Astrocyte of the hippocampus (primary cell): ENCODE measurements around the gene GMNC.
"Not testable (repeated sequence)": the region's sequence is repeated elsewhere in the genome, so short reads cannot be mapped to it uniquely, and the experiment has no call there.

ENCODE experiments used
- DNase-seq: peaks from one replicate; pipeline ENCODE4 v3.0.0; 2011; ENCODE audit warnings: low read depth, low spot score

GMNC gene

GRCh38 chr3:190862209-190863118 lies at the start of gene GMNC:
GMNC (minus strand) TSS chr3:190862694; CDS start chr3:190862615, 79 bp downstream.
- peak; percentile 88 for DNase-seq

GRCh38 chr3:190911382-190911781 lies 48.9 kb upstream of the GMNC start:
- DNase-seq = peak; percentile 7

- DNase-seq = no peak
These were observed 47.4 kb upstream of the GMNC start for GRCh38 chr3:190909908-190910307.

- DNase-seq = no peak
These were observed 40.7 kb upstream of the GMNC start for GRCh38 chr3:190903156-190903555.

- no peak for DNase-seq
These were observed 39.8 kb upstream of the GMNC start for GRCh38 chr3:190902292-190902691.

DNA sequence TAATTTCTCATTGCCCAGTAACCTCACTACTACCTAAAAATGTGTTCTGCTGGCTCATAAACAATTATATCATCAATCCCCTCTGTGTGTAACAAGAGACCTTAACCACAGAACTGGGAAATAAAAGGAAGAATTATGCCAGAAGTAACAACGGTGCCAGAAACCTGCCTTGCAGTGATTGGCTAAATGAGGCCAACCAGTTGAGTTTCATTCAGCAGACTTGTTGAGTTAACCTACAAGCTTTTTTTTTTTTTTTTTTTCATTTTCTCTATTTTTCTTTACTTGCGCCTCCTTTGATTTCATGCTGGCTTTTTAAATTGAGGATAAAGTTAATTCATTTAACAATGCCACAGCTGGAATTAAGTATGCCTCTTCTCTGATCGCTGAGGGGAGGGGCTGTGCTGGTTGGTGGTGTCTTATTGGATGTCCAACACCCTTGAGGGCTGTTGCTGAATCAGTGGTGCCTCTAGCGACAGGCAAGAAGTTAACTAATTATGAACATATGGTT lies 30.0 kb upstream of the GMNC start:
- DNase-seq = peak; percentile 43

DNA sequence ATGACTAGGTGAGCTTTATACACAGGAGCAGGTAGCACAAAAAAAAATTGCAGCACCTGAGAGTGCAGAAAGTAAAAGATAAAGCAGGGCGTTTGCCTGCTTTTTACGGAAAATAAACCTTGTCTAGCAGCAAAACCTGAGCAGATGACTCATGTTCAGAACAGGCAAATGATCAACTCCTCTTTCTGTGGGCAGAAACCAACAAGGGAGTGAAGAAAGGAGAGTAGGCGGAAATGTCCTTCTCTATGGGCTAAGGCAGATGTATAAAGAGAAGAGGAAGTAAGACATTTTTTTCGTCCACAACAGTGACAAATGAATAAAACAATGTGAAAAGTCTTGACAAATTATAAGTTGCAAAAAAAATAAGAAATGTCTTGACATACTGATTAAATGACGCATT lies 24.5 kb upstream of the GMNC start:
- no peak for DNase-seq

DNA sequence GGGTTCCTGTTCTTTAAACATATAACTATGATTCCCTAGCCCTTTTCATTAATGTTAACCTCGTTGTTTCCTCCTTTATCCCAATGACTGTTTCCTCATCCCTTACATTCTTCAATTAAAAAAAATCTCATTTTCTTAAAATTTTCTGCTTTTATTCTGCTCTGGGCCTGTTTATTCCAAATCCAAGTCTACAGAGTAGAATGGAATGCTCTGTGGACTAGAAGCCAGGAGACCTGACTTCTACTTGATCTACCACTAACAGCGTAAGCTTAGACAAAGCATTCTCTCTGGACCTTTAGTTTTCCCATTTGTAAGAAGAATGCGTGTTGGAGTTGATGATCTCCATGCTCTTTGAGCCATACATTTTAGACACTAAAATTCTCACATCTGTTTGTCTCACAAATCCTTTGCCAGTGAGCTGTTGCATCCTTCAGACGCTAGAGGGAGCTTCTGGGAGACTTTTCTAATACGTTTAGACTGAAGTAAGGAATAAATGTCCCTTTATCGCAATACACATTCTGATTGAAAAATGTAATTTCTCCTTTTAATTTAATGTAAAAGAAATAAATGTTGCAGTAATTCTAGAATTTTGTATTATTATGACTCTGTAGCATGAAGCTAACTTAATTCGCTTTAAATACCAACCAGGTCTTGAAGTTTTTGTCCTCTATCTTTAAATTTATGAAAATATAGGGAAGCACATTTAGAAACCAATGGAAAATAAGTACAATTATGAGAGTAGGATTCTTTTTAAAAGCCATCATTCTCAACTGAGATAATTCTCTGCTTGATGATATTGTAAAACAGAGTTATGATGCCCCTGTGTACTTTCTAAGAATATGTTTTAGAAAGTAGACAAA lies 21.7 kb upstream of the GMNC start:
- peak; percentile 74 for DNase-seq

DNA sequence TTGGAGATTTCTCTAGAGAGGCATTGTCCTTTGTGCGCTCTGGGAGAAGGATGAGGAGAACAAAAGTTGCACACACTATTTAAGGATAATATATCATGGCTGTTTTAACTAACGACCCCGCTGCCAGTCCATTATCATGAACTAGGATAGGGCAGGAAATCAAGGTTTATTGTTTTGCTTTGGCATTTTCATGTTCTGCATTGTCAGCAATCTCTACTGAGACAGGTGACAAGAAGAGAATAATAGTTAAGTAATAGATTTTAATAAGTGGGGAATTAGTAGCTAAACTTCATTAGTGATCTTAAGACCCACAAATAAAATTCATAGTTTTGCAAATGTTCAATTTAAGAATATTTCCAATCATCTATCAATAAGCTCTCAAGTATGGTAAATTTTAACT lies 20.6 kb upstream of the GMNC start:
- DNase-seq = no peak

DNA sequence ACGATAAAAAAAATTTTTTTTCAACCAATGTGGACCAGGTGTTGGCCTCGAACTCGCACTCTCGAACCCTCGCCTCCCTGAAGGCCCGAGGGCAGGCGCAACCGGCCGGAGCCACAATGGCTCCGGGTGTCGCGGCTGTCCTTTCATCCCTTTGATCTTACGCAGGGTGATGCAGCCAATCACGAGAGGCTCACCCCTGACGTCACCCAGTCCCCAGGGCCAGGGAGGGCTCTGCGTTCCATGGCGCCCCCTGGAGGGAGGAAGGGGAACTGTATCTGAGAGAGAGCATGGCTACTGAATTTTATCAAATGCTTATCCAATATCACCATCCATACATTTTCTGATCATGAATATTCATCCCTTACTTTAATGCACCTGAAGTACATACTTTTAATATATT lies 15.4 kb upstream of the GMNC start:
- no peak for DNase-seq

DNA sequence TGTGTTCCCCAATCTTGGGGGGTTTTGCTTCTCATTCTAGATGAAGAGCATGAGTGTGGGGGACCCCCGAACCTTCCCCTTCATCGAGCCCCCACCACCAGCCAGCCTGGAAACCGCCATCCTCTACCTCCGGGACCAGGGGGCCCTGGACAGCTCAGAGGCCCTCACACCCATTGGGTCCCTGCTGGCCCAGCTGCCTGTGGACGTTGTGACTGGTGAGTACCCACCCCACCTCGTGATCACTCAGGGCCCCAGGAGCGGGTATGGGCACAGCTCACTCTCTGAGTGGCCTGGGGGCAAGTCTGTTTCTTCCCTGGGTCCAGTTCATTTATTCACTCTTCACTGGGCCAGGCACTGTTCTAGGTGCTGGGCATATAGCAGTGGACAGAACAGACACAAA lies 13.9 kb upstream of the GMNC start:
- not testable (repeated sequence) for DNase-seq

GRCh38 chr3:190875061-190875460 lies 12.6 kb upstream of the GMNC start:
- not testable (repeated sequence) for DNase-seq

DNA sequence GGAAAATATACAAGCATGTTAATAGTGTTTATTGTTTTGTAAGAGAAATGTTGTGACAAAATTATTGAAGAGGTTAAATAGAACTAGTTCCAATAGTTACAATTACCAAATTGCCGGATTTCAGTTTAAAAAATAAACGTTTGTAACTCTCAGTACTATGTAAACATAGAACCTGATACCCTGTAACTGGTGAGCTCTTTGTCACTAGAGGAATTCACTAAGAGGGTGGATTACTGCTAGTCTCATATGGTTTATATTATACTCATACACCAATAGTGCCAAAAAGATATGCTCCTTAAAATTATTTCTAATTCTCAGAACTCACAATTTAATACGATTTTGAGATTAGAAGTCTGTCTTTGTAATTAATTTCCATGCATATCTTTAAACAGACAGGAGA lies 7.6 kb upstream of the GMNC start:
- DNase-seq = no peak

DNA sequence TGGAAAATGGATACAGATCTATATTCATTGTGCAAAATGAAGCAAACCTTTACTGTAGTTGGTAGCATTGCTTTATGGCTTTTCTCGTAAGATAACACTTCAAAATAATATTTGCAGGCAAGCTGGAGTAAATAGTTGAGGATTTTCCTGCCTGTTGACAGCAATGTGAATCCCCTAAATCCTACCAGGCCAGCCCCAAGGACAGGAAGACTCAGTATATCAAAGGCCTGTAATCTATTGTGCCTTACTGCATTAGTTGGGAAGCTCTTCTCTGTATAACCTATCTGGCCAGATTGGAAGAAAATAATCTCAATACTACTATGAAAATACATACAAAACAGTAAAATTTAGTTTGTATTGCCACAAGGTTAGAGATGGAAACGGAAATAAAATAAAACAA lies 4.6 kb upstream of the GMNC start:
- DNase-seq = no peak

GRCh38 chr3:190865828-190866227 lies 3.3 kb upstream of the GMNC start:
- no peak for DNase-seq

GRCh38 chr3:190865419-190865818 lies 2.9 kb upstream of the GMNC start:
- no peak for DNase-seq

- no peak for DNase-seq
These were observed 1.5 kb upstream of the GMNC start for GRCh38 chr3:190864002-190864401.

DNA sequence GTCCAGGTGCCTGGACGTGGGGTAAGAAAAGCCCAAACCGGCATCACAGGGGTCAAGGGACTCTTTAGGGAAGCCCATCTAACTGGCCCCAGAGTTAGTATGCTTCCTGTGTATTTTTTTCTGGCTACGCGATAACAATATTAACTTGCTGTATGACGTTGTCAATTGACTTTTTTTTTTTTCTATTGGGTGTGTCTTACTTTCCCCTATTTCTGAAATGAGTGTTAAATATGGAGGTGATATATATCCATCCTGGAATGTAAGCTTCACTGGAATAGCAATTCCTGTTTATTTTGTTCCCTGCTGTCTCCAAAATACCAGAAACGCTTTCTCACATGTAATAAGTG lies 598 bp upstream of the GMNC start:
- DNase-seq = no peak

- no peak for DNase-seq
These were observed 2.0 kb downstream of the GMNC start for GRCh38 chr3:190860521-190860920.

GRCh38 chr3:190855151-190855550 lies 7.3 kb downstream of the GMNC start:
- DNase-seq = no peak

DNA sequence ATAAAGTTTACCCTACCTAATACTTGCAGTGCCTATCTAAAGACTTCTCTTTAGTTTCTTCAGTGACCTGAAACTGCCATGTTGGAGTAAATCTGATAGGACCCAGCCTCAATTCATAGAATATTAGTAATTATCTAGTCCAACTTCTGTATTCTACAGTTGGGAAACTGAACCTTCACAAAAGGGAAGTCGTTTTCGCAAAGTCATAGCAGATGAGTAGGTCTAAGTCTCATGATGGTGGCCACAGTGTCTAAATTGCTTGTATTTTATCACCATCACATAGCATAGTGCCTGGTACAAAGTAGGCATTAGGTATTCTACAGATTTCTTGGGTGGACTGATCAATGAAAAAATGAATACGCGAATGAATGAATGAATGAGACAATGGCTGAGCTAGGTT lies 8.4 kb downstream of the GMNC start:
- no peak for DNase-seq

- no peak for DNase-seq
These were observed 9.0 kb downstream of the GMNC start for GRCh38 chr3:190853464-190853863.

GRCh38 chr3:190849607-190850006 lies 12.9 kb downstream of the GMNC start:
- DNase-seq = no peak
